HG03558 (cell line): ENCODE measurements around the gene DZIP3.
"Not testable (repeated sequence)": the region's sequence is repeated elsewhere in the genome, so short reads cannot be mapped to it uniquely, and the experiment has no call there.

Source experiments
- ATAC-seq: cut with Tn5 transposase; IDR thresholded peaks from one replicate; pipeline ENCODE4 v1.9.1; 2021; ENCODE audit warnings: moderate number of reproducible peaks; ENCODE audit not compliant: unreplicated experiment; ENCODE audit errors: extremely low read depth

The DZIP3 gene

DNA sequence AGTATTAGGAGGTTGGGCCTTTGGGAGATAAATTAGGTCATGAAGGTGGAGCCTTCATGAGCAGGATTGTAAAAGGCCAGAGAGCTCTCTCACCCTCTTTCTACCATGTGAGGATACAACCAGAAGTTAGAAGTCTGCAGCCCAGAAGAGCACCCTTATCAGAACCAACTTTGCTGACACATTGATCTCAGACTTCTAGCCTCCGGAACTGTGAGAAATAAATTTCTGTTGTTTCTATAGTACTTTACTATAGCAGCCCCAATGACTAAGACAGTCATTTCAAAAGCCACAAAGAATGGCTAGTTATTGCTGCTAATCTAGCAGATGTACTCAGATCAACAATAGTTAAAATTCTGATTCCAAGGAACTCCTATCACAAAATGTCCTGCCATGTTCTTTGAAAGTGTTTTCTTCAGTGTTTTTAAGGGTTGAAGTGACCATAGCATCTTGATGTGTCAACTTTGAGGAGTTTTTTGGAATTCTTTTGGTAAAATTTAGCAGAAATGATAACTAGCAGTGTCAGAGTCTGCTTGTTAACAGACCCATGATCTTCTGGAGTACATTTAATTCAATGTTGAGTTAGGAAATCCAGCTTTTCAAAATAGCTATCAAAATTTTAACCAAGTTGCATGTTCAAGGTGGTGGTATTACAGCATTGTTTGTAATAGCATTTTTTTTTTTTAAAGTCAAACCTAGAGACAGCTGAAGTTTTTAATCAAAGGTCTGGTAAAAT lies 10.3 kb downstream of the DZIP3 start:
- no peak for ATAC-seq

DNA sequence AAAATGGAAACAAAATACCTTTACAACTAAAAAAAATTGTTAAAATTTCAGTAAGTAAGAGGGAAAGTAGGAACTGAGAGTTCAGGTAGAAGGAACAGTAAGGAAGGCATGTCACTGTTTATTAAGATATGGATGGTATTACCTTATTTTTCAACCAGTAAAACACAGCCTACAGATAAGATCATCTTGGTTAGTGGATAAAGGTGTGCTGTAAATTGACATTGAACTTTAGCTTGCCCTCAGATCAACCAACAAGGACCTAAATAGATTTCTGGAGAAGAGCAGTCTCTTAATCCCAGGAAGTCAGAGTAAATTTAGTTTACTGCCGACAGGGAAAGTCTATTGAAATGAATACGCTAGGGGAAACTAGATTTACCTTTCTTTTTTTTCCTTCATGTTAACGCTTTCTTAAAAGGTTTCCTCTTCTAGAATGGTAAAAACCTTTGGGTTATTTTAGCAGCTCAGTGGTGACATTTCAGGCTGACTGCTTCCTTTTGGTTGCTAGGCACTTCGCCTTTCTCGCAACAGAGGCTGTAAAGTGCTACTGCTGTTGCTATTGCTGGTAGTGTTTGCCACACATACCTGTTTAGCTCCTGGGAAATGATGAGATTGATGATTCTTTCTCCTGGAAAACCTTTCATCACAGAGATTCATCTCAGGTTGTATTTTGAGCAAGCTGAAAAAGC lies 12.9 kb downstream of the DZIP3 start:
- no peak for ATAC-seq

DNA sequence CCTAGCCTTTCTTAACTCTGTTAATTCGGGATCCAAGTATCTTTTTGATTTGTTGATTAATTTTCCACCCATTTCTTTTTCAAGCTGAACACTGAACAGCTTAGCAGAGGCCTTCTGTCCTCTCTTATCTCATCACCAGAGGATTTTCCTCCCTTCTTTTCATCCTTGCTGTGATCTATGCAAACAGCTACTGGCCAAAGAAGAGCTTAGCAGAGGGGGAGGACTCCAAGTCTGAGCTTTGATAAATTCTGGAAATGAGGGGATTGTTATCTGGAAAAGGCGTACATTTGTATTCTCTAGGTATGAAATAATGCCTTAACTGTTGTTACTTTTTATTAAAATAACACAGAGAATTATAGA lies 13.4 kb downstream of the DZIP3 start:
- no peak for ATAC-seq

DNA sequence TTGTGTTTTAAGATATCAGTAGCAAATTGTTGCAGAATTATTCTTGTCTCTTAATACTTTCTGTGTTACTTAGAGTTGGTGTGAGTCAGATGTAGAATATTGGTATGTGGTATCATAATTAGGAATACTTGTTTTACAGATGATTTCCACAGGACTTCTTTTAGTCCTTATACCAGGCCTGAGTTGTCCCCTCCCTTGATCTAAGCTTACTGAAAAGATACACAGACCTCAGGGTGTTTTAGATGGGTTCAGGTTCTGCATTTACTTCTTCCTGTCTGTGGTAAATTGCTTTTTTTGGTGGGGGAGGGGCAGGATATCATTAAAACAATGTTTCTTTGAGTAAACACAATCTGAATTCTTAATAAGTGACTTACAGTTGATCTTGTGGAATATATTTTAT lies 14.2 kb downstream of the DZIP3 start:
- ATAC-seq = no peak

DNA sequence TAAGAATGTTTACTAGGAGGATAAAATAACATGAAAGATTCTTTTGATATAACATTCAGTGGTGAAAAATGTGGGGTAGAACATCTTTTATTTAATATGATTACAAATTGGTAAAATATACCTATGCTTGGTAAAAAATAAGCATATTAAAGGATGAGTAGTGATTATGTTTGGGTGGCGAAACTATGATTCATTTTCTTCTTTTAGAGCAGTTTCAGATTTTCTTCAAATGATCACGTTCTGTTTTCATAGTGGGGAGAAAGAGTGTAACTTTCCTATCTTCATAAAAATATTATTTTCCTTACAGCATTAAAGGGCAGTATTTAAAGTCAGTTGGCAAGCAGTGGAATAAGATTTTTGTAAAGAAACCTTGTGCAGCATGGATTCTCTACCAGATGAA lies 15.5 kb downstream of the DZIP3 start:
- no peak for ATAC-seq

DNA sequence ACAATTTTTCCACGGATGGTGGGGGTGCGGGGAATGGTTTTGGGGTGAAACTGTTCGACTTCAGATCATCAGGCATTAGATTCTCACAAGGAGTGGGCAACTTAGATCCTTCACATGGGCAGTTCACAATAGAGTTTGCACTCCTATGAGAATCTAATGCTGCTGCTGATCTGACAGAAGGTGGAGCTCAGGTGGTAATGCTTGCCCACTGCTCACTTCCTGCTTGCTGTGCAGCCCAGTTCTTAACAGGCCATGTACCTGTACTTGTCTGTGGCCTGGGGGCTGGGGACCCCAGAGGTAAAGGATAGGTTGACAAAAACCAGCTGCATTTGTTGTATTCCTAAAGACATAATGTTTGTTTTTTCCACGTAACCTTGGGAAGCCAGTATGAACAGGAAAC lies 16.0 kb downstream of the DZIP3 start:
- no peak for ATAC-seq

DNA sequence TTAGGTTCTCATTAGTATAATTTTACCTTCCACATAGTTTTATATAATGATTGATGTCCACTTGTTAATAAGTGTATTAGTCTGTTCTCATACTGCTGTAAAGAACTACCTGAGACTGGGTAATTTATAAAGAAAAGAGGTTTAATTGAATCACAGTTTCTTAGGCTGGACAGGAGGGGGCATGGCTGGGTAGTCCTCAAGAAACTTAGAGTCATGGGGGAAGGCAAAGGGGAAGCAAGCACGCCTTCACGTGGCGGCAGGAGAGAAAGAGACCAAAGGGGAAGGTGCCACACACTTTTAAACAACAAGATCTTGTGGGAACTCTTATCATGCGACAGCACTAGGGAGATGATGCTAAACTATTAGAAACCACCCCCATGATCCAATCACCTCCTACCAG lies 19.2 kb downstream of the DZIP3 start:
- no peak for ATAC-seq

DNA sequence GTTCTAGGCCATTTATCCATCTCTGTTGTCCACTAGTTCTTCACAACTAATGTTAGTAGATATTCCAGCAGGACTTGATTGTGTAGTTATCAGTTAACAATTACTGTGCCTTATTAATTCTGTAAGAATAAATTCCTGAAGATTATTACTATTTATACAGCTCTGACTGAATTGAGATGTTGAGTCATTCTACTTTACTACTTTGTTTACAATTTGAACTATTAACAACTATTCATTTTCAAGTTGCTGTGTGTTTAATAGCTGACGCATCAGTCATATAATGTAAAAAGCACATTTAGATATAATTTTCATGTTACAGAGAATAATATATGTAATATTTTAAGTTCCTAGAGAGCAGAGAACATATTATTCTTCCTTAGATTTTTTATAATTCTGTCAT lies 21.1 kb downstream of the DZIP3 start:
- no peak for ATAC-seq

DNA sequence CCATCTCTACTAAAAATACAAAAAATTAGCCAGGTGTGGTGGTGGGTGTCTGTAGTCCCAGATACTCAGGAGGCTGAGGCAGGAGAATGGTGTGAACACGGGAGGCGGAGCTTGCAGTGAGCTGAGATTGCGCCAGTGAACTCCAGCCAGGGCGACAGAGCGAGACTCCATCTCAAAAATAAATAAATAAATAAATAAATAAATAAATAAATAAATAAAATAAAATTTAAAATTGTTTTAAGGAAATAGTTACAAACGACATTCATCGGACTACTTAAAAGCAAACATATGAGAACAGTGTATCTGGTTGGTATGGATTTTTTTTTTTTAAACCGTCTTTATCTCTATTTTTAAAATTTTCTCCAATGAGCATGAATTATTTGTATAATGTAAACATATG lies 26.6 kb downstream of the DZIP3 start:
- not testable (repeated sequence) for ATAC-seq

DNA sequence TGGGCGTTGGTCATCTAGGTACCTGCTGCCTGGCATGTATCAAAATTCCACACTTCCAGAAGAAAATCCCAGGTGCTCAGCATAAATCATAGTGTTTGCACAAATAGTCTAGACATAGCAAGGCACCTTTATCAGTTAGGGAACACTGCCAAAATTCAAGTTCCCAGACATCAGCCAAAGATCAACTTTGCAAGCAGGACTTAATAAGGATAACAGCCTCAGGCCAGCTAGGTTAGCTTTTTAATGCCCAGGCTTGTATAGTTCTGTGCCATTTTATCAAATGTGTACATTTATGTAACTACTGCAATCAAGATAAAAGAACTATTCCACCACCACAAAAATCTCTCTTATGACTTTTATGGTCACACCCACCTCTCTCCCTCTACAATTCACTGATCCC lies 30.7 kb downstream of the DZIP3 start:
- no peak for ATAC-seq

DNA sequence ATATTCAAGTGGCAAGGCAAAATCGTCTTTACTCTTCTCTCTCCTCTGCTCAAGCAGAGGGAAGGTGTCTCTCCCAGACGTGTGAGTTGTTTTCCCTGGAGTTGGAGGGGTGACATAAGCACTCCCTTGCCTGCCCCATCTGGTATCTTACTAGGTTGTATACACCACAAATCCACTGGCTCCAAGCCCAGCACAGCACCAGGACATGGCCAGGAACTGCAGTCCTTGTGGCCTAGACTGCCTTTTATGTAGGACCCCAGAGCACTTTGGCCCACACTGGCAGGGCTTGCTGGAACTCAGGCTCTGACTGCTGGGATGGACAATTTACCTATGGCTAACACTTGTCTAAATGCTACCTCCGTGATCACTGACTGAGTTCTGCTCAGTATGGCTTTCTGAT lies 34.0 kb downstream of the DZIP3 start:
- no peak for ATAC-seq

DNA sequence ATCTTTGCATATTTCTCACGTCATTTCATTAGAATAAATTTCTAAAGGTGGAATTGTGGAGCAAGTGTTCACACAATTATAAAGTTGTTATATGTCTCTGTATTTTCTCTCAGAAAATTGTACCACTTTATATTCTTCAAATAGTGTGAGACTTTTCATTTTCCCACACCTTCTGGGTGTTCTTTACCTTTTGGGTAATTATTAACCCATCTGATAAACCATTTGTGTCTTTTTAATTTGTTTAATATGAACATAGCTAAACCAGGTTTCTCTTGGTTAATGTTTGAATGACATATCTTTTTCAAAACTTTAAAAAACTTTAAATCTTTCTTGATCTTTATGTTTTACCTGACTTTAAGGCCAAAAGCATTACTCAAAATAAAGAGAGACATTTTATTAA lies 40.5 kb downstream of the DZIP3 start:
- no peak for ATAC-seq

DNA sequence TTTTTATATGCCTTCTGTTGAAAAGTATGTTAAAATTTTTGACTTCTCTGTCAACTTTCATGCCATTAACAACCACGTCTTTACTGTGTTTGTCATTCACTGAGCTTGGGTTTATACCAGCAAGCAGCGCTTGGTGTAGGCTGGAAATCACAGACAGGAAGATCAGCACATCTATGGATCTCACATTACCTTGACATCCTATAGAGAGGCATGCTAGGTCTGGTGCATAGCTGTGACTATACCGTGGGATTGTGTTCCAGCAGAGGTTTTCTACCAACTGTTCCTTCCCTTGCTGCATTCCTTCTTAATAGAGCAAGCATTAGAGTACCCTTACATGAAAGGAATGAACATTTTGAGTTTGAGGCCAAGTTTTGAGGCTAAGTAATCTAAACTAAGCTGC lies 53.0 kb downstream of the DZIP3 start:
- ATAC-seq = no peak

DNA sequence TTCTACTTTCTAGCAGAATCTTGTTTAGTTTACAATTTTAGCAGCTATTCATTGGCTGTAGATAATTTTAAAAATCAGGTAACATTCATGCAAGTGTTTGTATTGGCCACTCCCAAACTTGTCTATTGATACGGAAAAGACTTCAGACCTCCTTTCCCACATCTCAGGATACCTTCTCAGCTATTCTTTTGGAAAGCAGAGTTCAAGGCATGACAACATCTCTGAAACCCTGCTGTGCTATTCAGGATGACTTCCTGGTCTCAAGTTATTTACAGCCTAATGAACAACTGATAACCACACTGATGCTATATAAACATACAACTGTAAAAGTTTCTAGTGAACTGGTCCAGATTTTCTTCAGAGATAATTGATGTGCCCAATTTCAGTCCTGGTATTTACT lies 55.8 kb downstream of the DZIP3 start:
- no peak for ATAC-seq

DNA sequence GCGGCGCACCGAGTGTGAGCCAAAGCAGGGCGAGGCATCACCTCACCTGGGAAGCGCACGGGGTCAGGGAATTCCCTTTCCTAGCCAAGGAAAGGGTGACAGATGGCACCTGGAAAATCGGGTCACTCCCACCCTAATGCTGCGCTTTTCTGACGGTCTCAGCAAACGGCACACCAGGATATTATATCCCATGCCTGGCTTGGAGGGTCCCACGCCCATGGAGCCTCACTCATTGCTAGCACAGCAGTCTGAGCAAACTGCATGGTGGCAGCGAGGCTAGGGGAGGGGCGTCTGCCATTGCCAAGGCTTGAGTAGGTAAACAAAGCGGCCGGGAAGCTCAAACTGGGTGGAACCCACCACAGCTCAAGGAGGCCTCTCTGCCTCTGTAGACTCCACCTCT lies 66.1 kb downstream of the DZIP3 start:
- ATAC-seq = not testable (repeated sequence)

DNA sequence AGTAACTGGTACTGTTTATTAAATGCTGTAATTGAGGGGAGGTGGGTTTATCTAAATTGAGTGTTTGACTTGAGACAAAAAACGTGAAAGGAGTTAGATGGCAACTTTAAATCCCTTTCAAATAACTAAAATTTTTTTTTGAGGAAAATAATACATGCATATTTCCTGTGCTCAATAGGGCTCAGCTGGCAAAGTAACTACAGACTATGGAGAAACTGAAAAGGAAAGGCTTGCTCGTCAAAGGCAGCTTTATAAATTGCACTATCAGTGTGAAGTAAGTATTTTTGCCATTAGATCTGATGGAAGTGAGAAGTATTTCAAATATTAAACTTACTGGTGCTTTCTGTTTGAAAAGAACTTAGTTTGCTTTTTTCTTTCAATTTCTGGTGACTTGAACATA lies 72.2 kb downstream of the DZIP3 start:
- no peak for ATAC-seq

DNA sequence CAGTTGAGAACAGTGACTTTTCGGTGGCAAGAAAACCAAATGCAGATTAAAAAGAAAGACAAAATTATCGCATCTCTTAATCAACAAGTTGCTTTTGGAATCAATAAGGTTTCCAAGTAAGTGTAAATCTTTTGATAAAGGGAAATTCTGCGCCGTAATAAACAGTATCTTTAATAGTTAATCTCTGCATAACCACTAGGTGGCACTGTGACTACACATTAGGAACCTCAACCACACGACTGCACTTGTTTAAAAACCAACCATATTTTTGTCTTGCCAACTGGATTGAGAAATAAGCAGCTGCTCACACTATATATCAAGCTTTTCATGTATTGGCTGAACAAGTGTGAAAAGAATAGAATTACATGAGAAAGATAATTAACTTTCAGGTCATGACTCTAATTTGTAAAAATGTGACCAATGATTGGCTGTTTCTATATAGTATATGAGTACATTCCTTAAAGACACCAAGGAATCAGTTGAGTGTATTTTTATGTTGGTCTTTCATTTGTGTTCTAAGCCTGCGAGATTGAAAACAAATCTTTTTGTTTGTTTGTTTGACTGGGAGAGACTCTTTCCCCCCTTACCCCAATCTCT lies 72.7 kb downstream of the DZIP3 start:
- ATAC-seq = no peak

DNA sequence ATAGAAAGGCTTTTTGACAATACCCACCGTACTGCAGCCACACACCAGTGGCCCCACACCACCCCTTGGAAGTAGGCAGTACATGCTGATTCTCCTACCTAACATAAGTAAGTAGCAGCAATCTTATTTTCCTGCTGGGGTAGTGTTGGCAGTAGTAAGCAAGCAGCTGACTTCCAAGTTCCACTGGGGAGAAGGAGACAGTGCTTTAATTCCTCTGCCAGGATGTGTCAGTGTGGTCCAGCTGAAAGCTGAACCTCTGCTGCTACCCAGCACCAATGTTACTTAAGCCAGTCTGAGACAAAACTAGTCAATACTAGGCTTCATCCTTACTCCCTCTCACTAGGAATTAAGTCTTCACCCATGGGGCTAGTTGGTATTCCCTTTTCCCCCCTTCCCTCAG lies 74.7 kb downstream of the DZIP3 start:
- ATAC-seq = no peak

DNA sequence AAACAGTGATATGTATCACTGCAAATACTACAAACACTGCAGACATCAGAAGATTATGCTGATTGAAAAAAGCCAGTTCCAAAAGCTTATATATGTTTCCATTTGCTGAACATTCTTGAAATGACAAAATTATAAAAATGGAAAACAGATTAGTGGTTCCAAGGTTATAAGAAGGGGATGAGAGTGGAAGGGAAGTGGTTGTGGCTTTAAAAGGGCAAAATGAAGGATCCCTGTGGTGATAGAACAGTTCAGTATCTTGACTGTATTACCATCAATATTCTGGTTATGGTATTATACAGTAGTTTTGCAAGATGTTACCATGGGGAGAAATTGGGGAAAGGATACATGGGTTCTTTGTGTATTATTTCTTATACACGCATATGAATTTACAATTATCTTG lies 77.8 kb downstream of the DZIP3 start:
- ATAC-seq = no peak

DNA sequence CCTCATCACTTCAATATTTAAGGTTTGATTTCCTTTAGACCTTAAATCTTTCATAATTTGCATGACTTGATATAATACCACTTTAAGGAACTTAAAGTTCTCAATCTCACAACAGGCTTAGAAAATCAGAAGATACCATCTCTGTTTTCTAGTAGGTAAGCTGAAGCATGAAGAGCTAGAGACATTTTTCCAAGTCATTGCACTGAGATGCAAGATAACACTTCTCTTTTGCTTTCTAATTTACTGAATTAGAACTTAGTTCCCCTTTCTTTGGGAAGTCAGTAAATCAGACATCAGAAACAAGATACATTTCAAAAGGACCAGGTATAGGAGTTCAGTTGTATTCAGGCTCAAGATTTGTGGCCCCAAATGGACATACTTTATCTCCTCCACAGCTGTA lies 79.7 kb downstream of the DZIP3 start:
- no peak for ATAC-seq

DNA sequence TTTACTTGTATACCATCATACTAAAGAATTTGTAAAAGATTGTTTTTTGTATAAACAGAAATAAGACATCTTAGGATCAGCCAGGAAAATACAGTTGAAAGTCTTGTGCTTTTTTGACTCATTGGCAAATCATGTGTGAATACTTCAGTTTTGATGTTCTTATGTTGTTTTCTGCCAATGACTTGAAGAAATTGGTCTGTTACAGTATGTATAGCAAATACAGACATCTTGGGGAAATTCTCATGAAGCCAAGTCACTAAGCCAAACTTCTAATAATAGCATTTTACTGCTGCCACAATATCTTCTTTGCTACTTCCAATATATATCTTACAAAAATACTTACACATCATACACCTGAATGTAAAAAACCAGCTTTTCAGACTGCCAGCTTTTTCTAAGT lies 83.2 kb downstream of the DZIP3 start:
- no peak for ATAC-seq
